ENCODE results near the gene BCOR.

The BCOR gene

GRCh38 chrX:40088299-40088625, 9.5 kb downstream of the BCOR start:
- H3K4me3 ChIP-seq (ENCODE audit: low read depth, low read length), result no peak overlapping the region
- no peak for DNase-seq (ENCODE audit: low read depth)
- TF ChIP-seq CTCF (conservative IDR thresholded peaks at IDR 0.05; ENCODE audit: low read depth, low read length), result no peak

- DNase-seq (ENCODE audit: low read depth), result no peak
- TF ChIP-seq CTCF (conservative IDR thresholded peaks at IDR 0.05; ENCODE audit: low read depth, low read length), result no peak
- H3K4me3 ChIP-seq (ENCODE audit: low read depth, low read length), result no peak overlapping the region
Measured at GRCh38 chrX:40087425-40088298, 10.1 kb downstream of the BCOR start.

GRCh38 chrX:40086569-40087335, 11.0 kb downstream of the BCOR start:
- TF ChIP-seq CTCF (conservative IDR thresholded peaks at IDR 0.05; ENCODE audit: low read depth, low read length), result no peak
- DNase-seq (ENCODE audit: low read depth), result no peak
- no peak overlapping the region for H3K4me3 ChIP-seq (ENCODE audit: low read depth, low read length)

- TF ChIP-seq CTCF (conservative IDR thresholded peaks at IDR 0.05; ENCODE audit: low read depth, low read length), result no peak
- DNase-seq (ENCODE audit: low read depth), result no peak
- H3K4me3 ChIP-seq (ENCODE audit: low read depth, low read length), result no peak overlapping the region
Measured at GRCh38 chrX:40085714-40086113, 12.0 kb downstream of the BCOR start.

GRCh38 chrX:40085102-40085551, 12.6 kb downstream of the BCOR start:
- no peak overlapping the region for H3K4me3 ChIP-seq (ENCODE audit: low read depth, low read length)
- TF ChIP-seq CTCF (conservative IDR thresholded peaks at IDR 0.05; ENCODE audit: low read depth, low read length), result no peak
- DNase-seq (ENCODE audit: low read depth), result peak; percentile 36

GRCh38 chrX:40084471-40085101, 13.2 kb downstream of the BCOR start:
- no peak for DNase-seq (ENCODE audit: low read depth)
- H3K4me3 ChIP-seq (ENCODE audit: low read depth, low read length), result no peak overlapping the region
- no peak for TF ChIP-seq CTCF (conservative IDR thresholded peaks at IDR 0.05; ENCODE audit: low read depth, low read length)

All from choroid plexus epithelial cell (primary cell).